ENCODE results near the gene PMS1.

DNA sequence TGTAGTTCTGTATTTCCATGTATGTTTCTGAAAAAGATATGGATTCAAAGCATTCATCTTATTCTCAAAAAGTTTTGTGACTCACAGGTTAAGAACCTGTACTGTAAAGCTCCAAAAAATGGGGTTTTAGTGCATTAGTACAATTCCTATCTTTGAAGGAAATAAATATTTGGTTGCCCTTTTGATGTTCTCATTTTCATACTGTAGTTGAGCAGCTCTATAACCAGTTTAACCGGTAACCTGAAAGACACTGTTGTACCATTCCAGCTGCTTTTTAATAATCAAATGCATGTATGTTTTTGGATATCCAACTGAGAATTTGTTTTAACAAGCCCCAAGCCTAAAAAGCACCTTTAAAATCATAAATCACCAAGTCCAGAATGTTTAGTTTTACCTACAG is 12.0 kb upstream of the PMS1 start:
- no peak for TF ChIP-seq CTCF (conservative IDR thresholded peaks at IDR 0.05; ENCODE audit: low read length)
- TF ChIP-seq EZH2phosphoT487 (IDR thresholded peaks at IDR 0.05; ENCODE audit: borderline replicate concordance): no peak
